Cardiac fibroblast (primary cell): ENCODE data around the gene CD226.
"Not testable (repeated sequence)": the region's sequence is repeated elsewhere in the genome, so short reads cannot be mapped to it uniquely, and the experiment has no call there.

Source experiments
- DNase-seq, 2 donors: peaks; one replicate each; pipeline versions ENCODE4 v3.0.0 to v3.0.0-alpha.2; 2010; ENCODE audit warnings: low read depth in 2 of 2
- H3K4me3 ChIP-seq, 2 donors: replicated peaks in 1 of 2; 1 replicate in 1 of 2; 2 replicates in 1 of 2; pipeline ENCODE4 v1.5.1; 2011; ENCODE audit warnings: low read depth in 2 of 2, low read length in 2 of 2, mild to moderate bottlenecking in 2 of 2, moderate library complexity in 1 of 2
- TF ChIP-seq, protein P1 (sequence below): IDR thresholded peaks from one replicate; pipeline ENCODE4 v1.5.1; 2011; ENCODE audit warnings: low read depth, mild to moderate bottlenecking, low read length, inconsistent platforms

CD226 gene

DNA sequence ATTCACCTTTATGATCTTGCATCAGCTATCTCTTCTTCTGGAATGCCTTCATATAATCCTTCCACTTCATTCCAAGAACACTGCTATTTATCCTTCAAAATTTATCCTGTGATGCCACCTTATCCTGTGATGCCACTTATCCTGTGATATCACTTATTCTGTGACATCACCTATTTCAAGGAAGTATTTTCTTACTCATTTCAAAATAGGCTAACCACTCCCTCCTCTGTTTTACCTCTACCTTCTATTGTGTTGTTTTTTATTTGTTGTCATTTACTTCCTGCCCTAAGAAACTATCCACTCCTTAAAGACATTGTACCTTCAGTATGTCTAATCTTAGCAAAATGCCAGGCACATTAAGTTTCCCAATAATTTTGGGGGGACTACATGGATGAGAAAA is 38.8 kb downstream of the CD226 start:
- no peak overlapping the region for H3K4me3 ChIP-seq
- no peak for DNase-seq
- TF ChIP-seq, protein P1, sequence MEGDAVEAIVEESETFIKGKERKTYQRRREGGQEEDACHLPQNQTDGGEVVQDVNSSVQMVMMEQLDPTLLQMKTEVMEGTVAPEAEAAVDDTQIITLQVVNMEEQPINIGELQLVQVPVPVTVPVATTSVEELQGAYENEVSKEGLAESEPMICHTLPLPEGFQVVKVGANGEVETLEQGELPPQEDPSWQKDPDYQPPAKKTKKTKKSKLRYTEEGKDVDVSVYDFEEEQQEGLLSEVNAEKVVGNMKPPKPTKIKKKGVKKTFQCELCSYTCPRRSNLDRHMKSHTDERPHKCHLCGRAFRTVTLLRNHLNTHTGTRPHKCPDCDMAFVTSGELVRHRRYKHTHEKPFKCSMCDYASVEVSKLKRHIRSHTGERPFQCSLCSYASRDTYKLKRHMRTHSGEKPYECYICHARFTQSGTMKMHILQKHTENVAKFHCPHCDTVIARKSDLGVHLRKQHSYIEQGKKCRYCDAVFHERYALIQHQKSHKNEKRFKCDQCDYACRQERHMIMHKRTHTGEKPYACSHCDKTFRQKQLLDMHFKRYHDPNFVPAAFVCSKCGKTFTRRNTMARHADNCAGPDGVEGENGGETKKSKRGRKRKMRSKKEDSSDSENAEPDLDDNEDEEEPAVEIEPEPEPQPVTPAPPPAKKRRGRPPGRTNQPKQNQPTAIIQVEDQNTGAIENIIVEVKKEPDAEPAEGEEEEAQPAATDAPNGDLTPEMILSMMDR, result no peak

DNA sequence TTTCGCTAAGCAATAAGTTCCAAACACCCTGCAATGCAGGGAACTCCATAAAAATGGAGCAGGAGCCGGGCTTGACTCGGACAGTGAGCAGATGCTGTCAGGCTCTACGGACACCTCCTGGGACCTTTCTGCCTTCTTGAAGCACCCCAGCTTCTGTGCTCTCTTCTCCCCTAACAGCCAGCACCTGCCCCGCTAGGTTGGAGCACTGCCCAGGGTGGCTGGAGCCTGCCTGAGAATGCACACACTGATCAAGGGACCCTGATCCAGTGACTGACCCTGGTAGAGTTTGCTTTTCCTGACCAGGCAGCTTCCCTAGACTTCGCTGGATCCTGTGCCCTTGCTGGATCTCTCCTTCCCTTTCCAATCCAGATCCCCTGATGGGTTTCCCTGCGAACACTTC is 40.9 kb downstream of the CD226 start:
- DNase-seq, result no peak
- H3K4me3 ChIP-seq, result no peak overlapping the region
- TF ChIP-seq, protein P1, result no peak

DNA sequence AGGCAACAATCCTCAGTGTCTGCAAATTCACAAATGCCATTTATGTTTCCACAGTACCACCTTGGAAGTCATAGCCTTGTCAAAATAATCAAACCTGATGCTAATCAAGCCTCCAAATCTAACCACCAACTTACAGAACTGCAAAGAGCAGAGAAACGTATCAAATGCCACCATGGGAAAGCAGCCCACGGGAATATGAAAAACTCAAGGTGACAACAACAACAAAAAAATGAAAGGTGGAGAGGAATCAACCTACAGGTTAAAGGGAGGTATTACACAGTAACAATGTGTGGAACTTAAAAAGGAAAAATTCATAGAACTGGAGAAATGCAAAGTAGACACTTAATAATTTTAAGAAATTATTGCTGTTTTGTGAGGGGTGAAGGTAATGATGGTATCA is 46.7 kb downstream of the CD226 start:
- no peak overlapping the region for H3K4me3 ChIP-seq
- TF ChIP-seq, protein P1, result no peak
- no peak for DNase-seq

DNA sequence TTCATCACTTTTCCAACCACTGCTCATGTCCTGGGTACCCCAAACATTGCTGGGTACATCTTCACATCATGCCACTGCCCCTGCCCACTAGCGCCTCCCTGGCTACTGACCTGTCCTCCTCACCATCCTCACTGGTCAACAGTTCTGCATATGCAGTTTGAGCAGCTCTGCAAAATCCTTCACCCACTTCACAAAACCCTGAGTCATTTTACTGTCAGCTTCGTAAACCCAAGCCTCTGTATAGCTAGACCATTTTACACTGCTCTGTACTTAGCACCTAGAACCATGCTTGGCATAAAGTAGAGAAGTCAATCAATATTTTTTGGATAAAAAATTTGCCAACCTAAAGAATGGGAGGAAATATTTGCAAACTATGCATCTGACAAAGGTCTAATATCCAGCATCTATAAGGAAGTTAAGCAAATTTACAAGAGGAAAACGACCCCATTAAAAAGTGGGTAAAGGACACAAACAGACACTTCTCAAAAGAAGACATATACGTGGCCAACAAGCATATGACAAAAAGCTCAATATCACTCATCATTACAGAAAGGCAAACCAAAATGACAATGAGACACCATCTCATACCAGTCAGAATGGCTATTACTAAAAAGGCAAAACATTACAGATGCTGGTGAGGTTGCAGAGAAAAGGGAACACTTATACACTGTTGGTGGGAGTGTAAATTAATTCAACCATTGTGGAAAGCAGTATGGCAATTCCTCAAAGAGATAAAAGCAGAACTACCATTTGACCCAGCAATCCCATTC is 48.3 kb downstream of the CD226 start:
- H3K4me3 ChIP-seq, DNase-seq: not testable (repeated sequence)

DNA sequence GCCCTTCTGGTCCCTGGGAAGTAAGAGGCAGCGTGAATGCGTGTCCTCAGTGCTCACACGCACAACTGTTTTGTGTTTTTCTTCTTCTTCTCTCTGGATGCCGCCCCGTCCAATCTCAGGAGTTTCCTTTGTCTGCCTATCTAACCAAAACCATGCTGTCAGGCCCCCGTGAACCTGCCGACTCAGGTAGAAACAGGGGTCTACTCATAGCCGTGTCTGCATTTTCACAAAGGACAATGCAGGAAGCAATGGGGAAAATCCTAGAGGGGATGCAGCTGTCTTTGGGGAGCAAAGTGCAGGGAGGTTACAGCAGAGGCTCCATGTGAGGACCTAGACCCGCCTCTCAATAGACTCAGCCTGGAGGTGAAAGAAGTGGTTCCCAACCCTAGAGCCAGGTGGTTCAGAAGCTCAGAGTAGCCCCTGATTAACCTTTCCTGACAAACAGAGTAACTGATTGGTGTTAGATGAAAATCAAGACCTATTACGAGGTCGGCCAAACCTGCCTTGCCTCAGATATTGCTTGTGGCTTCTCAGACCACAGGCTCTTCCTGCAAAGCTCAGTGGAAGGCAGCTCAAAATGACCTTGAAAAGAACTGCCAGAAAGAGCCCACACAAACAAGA is 49.3 kb downstream of the CD226 start:
- TF ChIP-seq, protein P1, result no peak
- no peak for DNase-seq
- H3K4me3 ChIP-seq, result no peak overlapping the region

DNA sequence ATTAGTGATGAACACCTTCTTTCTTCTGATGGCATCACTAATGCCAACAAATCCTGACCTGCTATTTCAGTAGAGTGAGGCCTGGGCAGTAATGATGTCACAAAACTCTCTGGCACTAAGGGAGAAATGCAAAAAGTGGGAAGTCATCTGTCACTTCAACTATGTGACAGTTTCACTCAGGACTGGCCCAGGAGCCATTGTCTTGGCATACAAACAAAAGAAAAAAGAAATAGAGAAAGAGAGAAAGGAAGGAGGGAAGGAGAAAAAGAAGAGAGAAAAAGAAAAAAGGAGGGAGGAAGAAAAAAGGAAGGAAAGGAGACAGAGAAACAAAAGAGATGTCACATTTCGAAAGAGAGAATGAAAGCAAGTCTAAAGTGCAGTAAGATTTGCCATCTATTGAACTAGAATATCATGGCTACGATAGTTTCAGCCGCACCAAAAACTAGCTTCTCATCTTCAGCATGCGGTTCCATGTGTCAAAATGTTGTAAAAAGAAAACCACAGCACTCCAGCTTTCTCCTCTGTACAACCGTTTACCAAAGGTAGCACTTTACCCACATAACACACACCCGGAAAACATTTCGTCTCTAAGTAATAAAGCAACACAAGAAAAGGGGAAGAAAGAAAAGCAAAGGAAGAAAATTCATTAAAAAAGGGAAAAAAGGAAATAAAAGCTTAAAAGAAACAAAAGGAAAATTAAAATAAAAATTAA is 50.1 kb downstream of the CD226 start:
- DNase-seq, result no peak
- no peak overlapping the region for H3K4me3 ChIP-seq
- TF ChIP-seq, protein P1, result no peak
